Thyroid gland (tissue), 4 donors: ENCODE data around the gene SESN1.

ENCODE experiments used
- CTCF ChIP-seq, 6 experiments: fragments of 200-600 bp in 3 of 6; fragments of 450-650 bp in 3 of 6; sonication (generic) in 3 of 6; IDR thresholded peaks; one replicate each; pipeline ENCODE4 v1.5.1; 2016 to 2019; ENCODE audit warnings: antibody characterized with exemption in 6 of 6, mild to moderate bottlenecking in 2 of 6, inconsistent platforms in 1 of 6, moderate library complexity in 1 of 6
- POLR2A ChIP-seq, 2 donors: fragments of 450-650 bp; IDR thresholded peaks; one replicate each; pipeline ENCODE4 v1.6.1; 2017; ENCODE audit warnings: antibody characterized with exemption in 2 of 2, mild to moderate bottlenecking in 2 of 2, moderate library complexity in 1 of 2

DNA sequence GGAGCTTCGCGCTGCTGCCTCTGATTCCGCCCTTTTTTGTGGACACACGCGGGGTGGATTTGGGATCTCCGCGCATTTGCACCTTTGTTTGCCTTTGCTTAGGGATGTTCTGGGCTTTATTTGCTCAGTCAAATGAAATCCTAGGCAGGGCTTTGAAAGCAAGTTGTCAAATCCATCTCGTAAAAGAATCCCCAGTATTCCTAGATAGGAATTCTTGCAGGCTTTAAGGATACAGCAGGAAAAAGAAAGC is 1.1 kb upstream of the SESN1 start:
- TF ChIP-seq CTCF (IDR thresholded peaks at IDR 0.05) (no peak), POLR2A (IDR thresholded peaks at IDR 0.05) (no peak)
